ENCODE data around the gene DNAH7.

Gene DNAH7

DNA sequence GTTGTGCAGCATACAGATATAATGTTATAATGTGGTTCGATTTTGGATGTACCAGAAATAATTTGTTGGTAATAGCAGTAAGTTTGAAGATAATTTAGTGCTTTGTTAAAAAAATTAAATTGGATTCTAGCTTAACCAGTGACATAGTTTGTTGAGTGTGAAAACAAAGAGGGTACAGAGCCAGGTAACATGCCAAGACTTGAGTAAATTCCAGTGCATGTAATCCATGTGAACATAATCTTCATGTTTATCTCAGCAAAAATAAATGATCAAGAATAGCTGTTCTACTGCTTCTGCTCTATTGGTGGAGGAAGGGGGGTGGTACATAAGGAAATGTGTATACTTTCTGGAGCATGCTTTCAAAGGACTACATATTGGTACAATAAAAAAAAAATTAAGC, 165.8 kb downstream of the DNAH7 start:
- no peak for TF ChIP-seq POLR2A (IDR thresholded peaks at IDR 0.05; ENCODE audit: low read length)
- no peak for TF ChIP-seq GATA1 (IDR thresholded peaks at IDR 0.05; ENCODE audit: low read depth, low read length)
- no peak for DNase-seq

- TF ChIP-seq POLR2A (IDR thresholded peaks at IDR 0.05; ENCODE audit: low read length) (no peak), GATA1 (IDR thresholded peaks at IDR 0.05; ENCODE audit: low read depth, low read length) (no peak)
Observed at GRCh38 chr2:195899226-195899625, 169.4 kb downstream of the DNAH7 start.

GRCh38 chr2:195898505-195899191, 170.0 kb downstream of the DNAH7 start:
- no peak for DNase-seq
- TF ChIP-seq GATA1 (IDR thresholded peaks at IDR 0.05; ENCODE audit: low read depth, low read length) (no peak), POLR2A (IDR thresholded peaks at IDR 0.05; ENCODE audit: low read length) (no peak)

More at GRCh38 chr2:195899226-195899625, 169.4 kb downstream of the DNAH7 start:
- no peak for DNase-seq

GRCh38 chr2:195891081-195891480, 177.6 kb downstream of the DNAH7 start:
- no peak for DNase-seq
- no peak for TF ChIP-seq POLR2A (IDR thresholded peaks at IDR 0.05; ENCODE audit: low read length)
- no peak for TF ChIP-seq GATA1 (IDR thresholded peaks at IDR 0.05; ENCODE audit: low read depth, low read length)

GRCh38 chr2:195879153-195879552, 189.5 kb downstream of the DNAH7 start:
- TF ChIP-seq POLR2A (IDR thresholded peaks at IDR 0.05; ENCODE audit: low read length), result no peak
- no peak for TF ChIP-seq GATA1 (IDR thresholded peaks at IDR 0.05; ENCODE audit: low read depth, low read length)

DNA sequence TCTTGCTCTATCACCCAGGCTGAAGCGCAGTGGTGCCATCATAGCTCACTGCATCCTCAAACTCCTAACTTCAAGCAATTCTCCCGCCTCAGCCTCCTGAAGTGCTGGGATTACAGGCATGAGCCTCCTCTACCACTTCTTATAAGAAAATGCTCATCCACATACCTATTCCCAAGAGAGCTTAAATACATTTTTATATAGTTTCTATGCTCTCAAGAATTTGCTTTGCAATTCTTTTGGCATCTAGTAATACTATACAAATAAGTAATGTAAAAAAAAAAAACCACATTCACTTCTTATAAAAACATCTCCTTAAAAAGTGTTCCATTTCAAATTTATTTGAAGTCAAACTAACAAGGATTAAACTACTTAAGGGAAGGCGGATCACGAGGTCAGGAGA, 197.3 kb downstream of the DNAH7 start:
- DNase-seq, result no peak
- no peak for TF ChIP-seq GATA1 (IDR thresholded peaks at IDR 0.05; ENCODE audit: low read depth, low read length)
- no peak for TF ChIP-seq POLR2A (IDR thresholded peaks at IDR 0.05; ENCODE audit: low read length)

More at GRCh38 chr2:195879153-195879552, 189.5 kb downstream of the DNAH7 start:
- no peak for DNase-seq

GRCh38 chr2:195864316-195864715, 204.3 kb downstream of the DNAH7 start:
- no peak for TF ChIP-seq GATA1 (IDR thresholded peaks at IDR 0.05; ENCODE audit: low read depth, low read length)
- no peak for TF ChIP-seq POLR2A (IDR thresholded peaks at IDR 0.05; ENCODE audit: low read length)
- DNase-seq, result no peak

GRCh38 chr2:195863564-195863963, 205.1 kb downstream of the DNAH7 start:
- DNase-seq, result no peak
- TF ChIP-seq GATA1 (IDR thresholded peaks at IDR 0.05; ENCODE audit: low read depth, low read length) (no peak), POLR2A (IDR thresholded peaks at IDR 0.05; ENCODE audit: low read length) (no peak)

DNA sequence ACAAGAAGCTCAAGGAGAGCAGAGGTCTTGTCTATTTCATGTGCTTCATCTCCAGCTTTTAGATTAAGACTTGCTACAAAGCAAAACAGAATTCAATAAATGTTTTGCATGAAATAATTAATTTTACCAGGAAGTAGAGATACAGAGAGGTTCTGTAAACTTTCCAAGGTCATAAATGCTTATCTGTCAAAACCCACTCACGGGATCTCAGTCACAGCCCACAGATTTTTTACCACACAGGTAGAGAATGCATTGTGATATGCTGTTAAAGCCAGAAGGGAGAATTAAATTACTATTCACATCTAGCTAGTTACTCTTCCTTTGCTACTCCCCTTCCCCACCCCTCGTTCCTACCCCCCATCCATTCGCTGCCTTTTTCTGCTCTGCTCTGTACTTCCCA, 205.5 kb downstream of the DNAH7 start:
- TF ChIP-seq GATA1 (IDR thresholded peaks at IDR 0.05; ENCODE audit: low read depth, low read length) (no peak), POLR2A (IDR thresholded peaks at IDR 0.05; ENCODE audit: low read length) (no peak)
- DNase-seq, result no peak

DNA sequence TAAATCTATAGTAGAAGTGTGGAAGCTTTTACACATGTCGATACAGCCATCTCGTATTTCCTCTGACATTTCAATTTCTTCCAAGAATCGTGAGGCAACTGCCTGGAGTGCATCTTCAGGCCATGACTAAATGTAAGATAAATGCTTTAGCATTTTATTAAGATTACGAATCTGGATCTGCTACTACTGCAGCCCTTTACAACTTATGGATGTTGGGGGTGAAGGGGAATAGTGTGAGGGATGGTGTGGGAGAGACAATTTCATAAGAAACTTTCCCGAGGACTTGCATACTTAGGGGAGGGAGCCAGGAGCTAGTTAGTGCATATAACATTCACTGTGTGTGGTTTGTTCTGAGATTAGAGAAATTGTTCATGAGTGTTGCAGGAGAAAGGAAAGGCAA, 206.8 kb downstream of the DNAH7 start:
- no peak for TF ChIP-seq GATA1 (IDR thresholded peaks at IDR 0.05; ENCODE audit: low read depth, low read length)
- no peak for TF ChIP-seq POLR2A (IDR thresholded peaks at IDR 0.05; ENCODE audit: low read length)
- no peak for DNase-seq

DNA sequence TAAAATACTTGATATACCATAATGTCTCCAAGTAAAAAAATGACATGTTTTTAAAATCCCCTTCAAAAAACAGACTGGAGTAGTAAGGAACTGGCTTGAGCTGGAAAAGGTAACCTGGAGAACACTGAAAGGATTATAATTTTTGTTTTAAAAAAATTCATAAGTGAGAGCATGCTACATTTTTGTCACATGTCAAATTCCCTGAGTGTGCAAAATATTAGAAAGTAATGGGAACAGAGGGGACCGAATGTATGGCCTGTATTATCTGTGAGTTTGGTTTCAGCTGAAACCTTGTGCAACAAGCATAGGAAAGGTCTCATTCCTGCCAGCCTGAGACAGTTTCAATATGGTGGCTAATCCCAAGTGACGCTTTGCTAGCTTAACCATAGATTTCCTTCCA, 209.1 kb downstream of the DNAH7 start:
- DNase-seq, result no peak
- TF ChIP-seq GATA1 (IDR thresholded peaks at IDR 0.05; ENCODE audit: low read depth, low read length), result no peak
- TF ChIP-seq POLR2A (IDR thresholded peaks at IDR 0.05; ENCODE audit: low read length), result no peak

DNA sequence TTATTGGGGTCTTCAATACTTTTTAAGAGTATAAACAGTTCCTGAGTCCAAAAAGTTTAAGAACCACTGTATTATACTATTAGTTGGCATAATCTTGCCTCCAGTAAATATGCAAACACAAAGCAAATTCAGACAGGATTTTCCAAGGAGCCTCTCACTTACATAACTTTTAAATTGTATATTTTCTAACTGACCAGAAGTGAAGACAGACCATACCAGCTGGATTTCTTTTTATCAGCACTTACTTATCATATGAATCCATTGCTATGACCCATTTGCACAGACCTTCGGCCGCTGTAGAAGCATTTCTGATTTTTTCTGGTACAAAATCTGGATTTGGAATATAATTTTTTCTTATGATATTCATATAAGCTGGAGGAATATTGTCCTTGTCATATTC, 211.5 kb downstream of the DNAH7 start:
- TF ChIP-seq POLR2A (IDR thresholded peaks at IDR 0.05; ENCODE audit: low read length) (no peak), GATA1 (IDR thresholded peaks at IDR 0.05; ENCODE audit: low read depth, low read length) (no peak)
- DNase-seq, result no peak

GRCh38 chr2:195850764-195851163, 217.9 kb downstream of the DNAH7 start:
- TF ChIP-seq POLR2A (IDR thresholded peaks at IDR 0.05; ENCODE audit: low read length) (no peak), GATA1 (IDR thresholded peaks at IDR 0.05; ENCODE audit: low read depth, low read length) (no peak)
- no peak for DNase-seq

DNA sequence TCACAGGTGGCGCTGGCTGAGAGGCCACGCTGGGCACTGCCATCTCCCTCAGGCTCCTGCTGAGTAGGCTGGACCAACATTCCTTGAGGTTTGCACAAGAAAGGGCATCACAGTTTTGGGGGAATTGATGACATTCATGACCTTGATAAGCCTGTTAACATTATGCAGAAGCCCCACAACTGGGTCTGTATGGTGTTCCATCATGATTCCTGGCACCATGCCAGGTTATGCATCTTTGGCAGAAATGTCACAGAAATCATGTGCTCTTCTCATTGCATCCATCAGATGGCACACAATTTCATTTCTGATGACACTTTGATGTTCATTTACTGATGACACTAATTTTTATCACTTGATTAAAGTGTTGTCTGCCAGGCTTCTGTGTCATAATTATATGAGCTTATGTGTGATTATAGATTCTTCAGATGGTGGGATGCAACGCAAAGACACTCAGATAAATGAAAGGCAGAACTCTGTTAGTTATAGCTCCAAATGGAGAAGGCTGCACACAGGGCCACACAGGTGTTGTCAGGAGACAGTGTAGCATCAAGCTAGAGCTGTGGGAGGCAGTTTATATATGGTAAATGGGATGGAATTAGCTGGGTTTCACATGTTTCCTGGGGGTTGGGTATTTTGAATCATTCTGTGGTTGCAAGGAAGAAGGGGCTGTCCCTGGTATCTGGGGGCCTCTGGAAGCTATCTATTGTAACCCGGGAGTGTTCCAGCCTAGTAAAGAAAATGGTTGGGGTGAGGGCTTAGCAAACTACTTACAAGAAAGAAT, 220.3 kb downstream of the DNAH7 start:
- peak; percentile 7 to 30 for DNase-seq
- TF ChIP-seq GATA1 (IDR thresholded peaks at IDR 0.05; ENCODE audit: low read depth, low read length) (no peak), POLR2A (IDR thresholded peaks at IDR 0.05; ENCODE audit: low read length) (no peak)

DNA sequence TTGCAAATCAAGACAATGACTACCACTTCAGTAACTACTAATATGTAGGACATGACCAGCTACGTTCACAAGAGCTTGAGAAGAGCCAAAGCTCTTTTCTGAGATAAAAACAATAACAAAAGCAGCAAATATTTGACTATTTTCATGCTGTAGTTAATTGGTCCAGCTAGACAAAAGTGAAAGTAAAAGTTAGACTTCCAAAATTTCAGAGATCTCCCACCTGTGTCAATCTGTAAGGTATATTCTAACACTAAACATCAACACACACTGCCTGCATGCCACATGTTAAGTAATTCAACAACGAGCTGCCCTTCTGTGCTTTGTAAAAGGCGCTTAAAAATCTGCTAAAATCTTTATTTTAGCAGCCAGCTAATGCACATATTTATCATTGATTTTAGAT, 225.7 kb downstream of the DNAH7 start:
- no peak for DNase-seq
- TF ChIP-seq GATA1 (IDR thresholded peaks at IDR 0.05; ENCODE audit: low read depth, low read length) (no peak), POLR2A (IDR thresholded peaks at IDR 0.05; ENCODE audit: low read length) (no peak)
